NCI-H748 treated with DMSO at 0.1 percent for 48 hours (cell line): ENCODE measurements around the gene BAIAP3.

Source experiments
- DNase-seq: peaks from one replicate; lab custom pipeline; 2025; lab: John Stamatoyannopoulos, UW

BAIAP3 gene

DNA sequence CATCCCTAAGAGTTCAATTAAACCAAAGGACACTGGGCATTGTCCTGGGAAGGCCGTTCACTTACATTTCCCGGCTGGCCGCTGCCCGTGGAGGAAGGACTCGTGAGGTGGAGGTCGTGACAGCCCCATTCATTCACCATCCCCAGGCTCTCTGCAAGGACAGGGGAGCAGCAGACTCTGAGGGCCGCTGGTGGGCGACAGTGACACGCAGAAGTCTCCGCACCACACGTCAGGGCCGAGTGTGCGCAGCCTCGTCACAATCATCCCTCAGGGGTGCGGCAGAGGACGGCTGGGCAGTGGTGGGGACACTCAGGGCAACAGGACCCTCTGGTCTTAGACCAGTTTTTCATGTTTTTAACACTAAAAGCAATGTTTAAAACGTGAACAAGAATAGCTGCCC is 59.4 kb downstream of the BAIAP3 start:
- no peak for DNase-seq

DNA sequence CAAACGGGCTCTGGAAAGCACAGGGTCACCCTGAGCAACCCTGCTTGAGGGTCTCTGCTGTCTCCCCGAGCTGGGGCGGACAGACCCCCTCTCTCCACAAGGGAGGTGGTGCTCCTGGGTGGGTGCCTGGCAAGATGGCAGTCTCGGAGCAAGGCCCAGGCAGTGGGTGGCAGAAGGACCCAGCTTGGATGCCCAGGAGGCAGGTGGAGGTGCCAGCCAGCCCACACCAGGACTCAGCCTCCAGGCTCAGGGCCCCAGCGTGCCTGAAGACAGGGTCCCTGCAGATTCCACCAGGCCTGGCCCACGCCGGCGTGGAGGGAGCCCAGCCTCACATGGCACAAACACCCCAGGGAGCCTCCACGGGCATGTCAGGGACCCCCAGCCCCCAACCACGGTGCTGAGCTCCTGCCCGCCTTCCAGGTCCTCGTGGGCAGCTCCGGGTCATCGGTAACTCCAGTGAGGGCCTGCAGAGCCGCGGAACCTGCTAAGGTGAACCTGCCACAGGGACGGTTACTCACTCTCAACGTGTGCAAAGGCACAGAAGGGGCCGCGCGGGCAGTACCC is 60.2 kb downstream of the BAIAP3 start:
- DNase-seq = no peak

DNA sequence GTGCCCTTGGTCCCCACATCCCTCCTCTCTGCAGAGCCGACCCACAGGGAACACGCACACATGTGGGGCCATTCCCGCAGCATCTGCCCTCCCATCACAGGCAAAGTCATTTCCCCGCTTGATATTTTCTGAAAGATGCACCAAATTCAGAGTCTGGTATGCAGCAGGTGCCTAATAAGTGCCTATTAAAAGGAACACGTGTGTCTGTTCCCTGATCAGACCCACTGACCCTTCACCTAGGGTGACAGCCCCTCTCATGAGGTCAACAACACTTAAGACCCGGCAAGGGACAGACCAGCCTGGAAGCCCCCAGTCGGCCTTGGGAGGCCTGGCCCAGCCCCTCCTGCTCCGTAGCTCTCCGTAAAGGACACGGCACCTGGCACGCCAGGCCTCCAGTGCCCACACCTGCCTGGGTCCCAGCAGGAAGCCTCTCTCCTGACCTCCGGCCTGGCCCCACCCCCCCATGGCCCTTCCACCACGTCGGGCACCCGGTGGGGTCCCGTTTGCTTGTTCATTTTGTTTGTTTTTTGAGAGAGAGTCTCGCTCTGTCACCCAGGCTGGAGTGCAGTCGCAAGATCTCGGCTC is 61.0 kb downstream of the BAIAP3 start:
- DNase-seq = no peak

DNA sequence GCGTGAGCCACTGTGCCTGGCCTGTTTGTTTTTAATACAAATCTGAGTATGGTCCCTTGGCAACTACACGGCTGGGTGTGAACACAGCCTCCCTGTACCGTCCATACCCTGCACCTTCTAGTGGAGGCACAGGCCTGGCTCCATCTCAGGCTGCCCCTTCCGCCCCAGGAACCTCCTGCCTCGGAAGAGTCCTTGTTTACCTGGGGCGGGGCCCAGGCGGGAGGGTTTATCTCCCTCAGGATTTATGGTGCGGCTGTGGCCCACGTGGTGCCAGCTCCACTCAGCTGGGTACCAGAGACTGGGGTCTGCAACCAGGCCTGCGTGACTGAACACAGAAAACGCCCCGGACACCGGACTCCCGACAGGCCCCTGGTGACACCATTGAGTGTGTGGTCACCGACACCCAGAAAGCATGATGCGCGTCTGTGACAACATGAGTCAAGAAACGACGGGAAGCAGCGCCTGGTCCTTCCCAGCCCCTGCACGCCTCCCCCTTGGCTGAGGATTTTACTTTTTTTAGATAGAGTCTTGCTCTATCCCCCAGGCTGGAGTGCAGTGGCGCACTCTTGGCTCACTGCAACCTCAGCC is 62.1 kb downstream of the BAIAP3 start:
- no peak for DNase-seq

DNA sequence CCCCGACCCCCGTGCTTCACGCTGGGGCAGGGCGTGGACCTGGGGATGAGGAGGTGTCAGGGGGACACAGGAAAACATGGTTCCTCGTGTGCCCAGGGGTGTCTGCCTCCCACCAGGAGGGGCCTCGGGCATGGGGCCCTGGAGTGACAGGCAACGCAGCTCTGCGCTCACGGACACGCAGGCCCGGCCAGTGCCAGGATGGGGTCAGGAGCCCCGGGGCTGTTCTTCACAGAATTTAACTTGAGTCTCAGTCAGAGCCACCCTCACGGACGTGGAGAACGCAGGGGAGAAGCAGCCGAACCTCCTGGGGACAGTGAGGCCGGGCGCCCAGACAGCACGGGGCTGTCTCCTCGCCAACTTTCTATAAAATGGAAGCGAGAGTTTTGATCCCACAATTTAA is 64.3 kb downstream of the BAIAP3 start:
- no peak for DNase-seq

DNA sequence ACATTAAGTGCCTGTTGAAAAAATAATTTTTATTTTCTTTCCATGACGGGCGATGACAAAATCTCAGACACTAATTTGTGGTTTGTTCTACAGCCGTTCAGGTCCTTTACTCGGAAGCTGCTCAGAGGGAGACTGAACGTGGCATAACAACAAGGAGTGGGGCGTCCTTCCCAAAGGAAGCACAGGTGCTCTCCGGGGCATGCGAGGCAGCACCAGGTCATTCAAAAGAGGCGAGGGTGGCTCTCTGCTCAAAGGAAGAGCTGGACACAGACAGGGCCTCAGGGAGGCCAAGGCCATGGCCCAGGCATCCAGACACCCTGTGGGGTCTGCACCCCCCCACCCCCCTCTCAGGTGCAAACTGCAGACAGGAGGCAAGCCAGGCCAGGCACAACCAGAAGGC is 64.9 kb downstream of the BAIAP3 start:
- DNase-seq = no peak
